H9 (cell line): Measurements from ENCODE around the gene SIGLEC1. TPM values are rescaled to one million over a fixed set of nuclear protein-coding genes. Genes with fewer than 3 reads are reported as not detected.

Source experiments
- DNase-seq: peaks from one replicate; pipeline ENCODE4 v3.0.0-alpha.2; 2017
- H2AFZ ChIP-seq: one replicate; pipeline ENCODE4 v1.6.1; 2013; ENCODE audit warnings: mild to moderate bottlenecking, low read length, control low read depth, moderate library complexity
- H2AK5ac ChIP-seq: 2 replicates; pipeline ENCODE4 v1.6.1; 2013; ENCODE audit warnings: low read length, control low read depth, mixed read lengths; ENCODE audit not compliant: insufficient read length
- H2BK120ac ChIP-seq: one replicate; pipeline ENCODE4 v1.6.1; 2013; ENCODE audit warnings: low read depth, mild to moderate bottlenecking, low read length, control low read depth, inconsistent platforms; ENCODE audit not compliant: poor library complexity, severe bottlenecking
- H2BK12ac ChIP-seq: 2 replicates; pipeline ENCODE4 v1.6.1; 2013; ENCODE audit warnings: low read length, control low read depth, mixed read lengths, low read depth; ENCODE audit not compliant: insufficient read length
- H2BK15ac ChIP-seq: 2 replicates; pipeline ENCODE4 v1.6.1; 2013; ENCODE audit warnings: low read depth, low read length, control low read depth
- H2BK20ac ChIP-seq: one replicate; pipeline ENCODE4 v1.6.1; 2013; ENCODE audit warnings: low read depth, mild to moderate bottlenecking, low read length, control low read depth, inconsistent platforms; ENCODE audit not compliant: poor library complexity, severe bottlenecking
- H2BK5ac ChIP-seq: 2 replicates; pipeline ENCODE4 v1.6.1; 2013; ENCODE audit warnings: low read length, control low read depth, mixed read lengths; ENCODE audit not compliant: insufficient read length
- H3K14ac ChIP-seq: 2 replicates; pipeline ENCODE4 v1.6.1; 2013; ENCODE audit warnings: low read length, control low read depth; ENCODE audit not compliant: insufficient read depth
- H3K18ac ChIP-seq: 2 replicates; pipeline ENCODE4 v1.6.1; 2013; ENCODE audit warnings: low read depth, mild to moderate bottlenecking, mixed read lengths, low read length, control low read depth; ENCODE audit not compliant: insufficient read length
- H3K23ac ChIP-seq: 2 replicates; pipeline ENCODE4 v1.6.1; 2013; ENCODE audit warnings: low read length, control low read depth, mixed read lengths, low read depth; ENCODE audit not compliant: insufficient read length
- H3K23me2 ChIP-seq: 2 replicates; pipeline ENCODE4 v1.6.1; 2013; ENCODE audit warnings: low read depth, mild to moderate bottlenecking, mixed read lengths, low read length, control low read depth; ENCODE audit not compliant: insufficient read length, poor library complexity, severe bottlenecking
- H3K27ac ChIP-seq: 2 replicates; pipeline ENCODE4 v1.5.1; 2013; ENCODE audit warnings: low read length, control low read depth, mixed read lengths, low read depth; ENCODE audit not compliant: insufficient read length
- H3K27me3 ChIP-seq: 2 replicates; pipeline ENCODE4 v1.6.1; 2013; ENCODE audit warnings: low read length, control low read depth, inconsistent platforms; ENCODE audit not compliant: insufficient read depth
- H3K4ac ChIP-seq: 2 replicates; pipeline ENCODE4 v1.6.1; 2013; ENCODE audit warnings: low read depth, mild to moderate bottlenecking, control low read depth, inconsistent platforms, low read length, moderate library complexity
- H3K4me1 ChIP-seq: 2 replicates; pipeline ENCODE4 v1.6.1; 2013; ENCODE audit warnings: low read length, control low read depth, inconsistent platforms; ENCODE audit not compliant: insufficient read depth
- H3K4me2 ChIP-seq: 2 replicates; pipeline ENCODE4 v1.6.1; 2013; ENCODE audit warnings: low read length, control low read depth, mixed read lengths; ENCODE audit not compliant: insufficient read length, insufficient read depth
- H3K56ac ChIP-seq: 2 replicates; pipeline ENCODE4 v1.6.1; 2013; ENCODE audit warnings: low read depth, mild to moderate bottlenecking, mixed read lengths, low read length, control low read depth; ENCODE audit not compliant: insufficient read length
- H3K79me1 ChIP-seq: 2 replicates; pipeline ENCODE4 v1.6.1; 2013; ENCODE audit warnings: low read depth, mild to moderate bottlenecking, moderate library complexity, low read length, control low read depth, inconsistent platforms; ENCODE audit not compliant: insufficient read depth, poor library complexity, severe bottlenecking
- H3K79me2 ChIP-seq: 2 replicates; pipeline ENCODE4 v1.6.1; 2013; ENCODE audit warnings: low read length, control low read depth, inconsistent platforms; ENCODE audit not compliant: insufficient read depth
- H3K9ac ChIP-seq: 2 replicates; pipeline ENCODE4 v1.6.1; 2013; ENCODE audit warnings: low read length, control low read depth, mixed read lengths; ENCODE audit not compliant: insufficient read length; ENCODE audit errors: extremely low read depth
- H3K9me3 ChIP-seq: one replicate; pipeline ENCODE4 v1.6.1; 2013; ENCODE audit warnings: low read depth, low read length, inconsistent platforms; ENCODE audit not compliant: control insufficient read depth
- H3T11ph ChIP-seq: one replicate; pipeline ENCODE4 v1.6.1; 2013; ENCODE audit warnings: mild to moderate bottlenecking, low read length, control low read depth, inconsistent platforms
- H4K20me1 ChIP-seq: one replicate; pipeline ENCODE4 v1.6.1; 2013; ENCODE audit not compliant: control insufficient read depth, insufficient read length, insufficient read depth
- H4K5ac ChIP-seq: 2 replicates; pipeline ENCODE4 v1.6.1; 2013; ENCODE audit warnings: low read depth, mild to moderate bottlenecking, mixed read lengths, low read length, control low read depth; ENCODE audit not compliant: insufficient read length
- H4K8ac ChIP-seq: replicated peaks from 2 replicates; pipeline ENCODE4 v1.6.1; 2013; ENCODE audit warnings: low read length, control low read depth, mixed read lengths, low read depth; ENCODE audit not compliant: insufficient read length
- H4K91ac ChIP-seq: 2 replicates; pipeline ENCODE4 v1.6.1; 2013; ENCODE audit warnings: low read depth, mild to moderate bottlenecking, moderate library complexity, mixed read lengths, low read length, control low read depth; ENCODE audit not compliant: insufficient read length
- H3K27ac Mint-ChIP-seq, 3 experiments: 2 replicates in 2 of 3; 3 replicates in 1 of 3; pipeline ENCODE4 v1.8.0; 2020 to 2021; ENCODE audit warnings: mixed read lengths in 3 of 3, mild to moderate bottlenecking in 1 of 3, moderate library complexity in 1 of 3
- H3K27me3 Mint-ChIP-seq: 2 replicates; pipeline ENCODE4 v1.8.0; 2021; ENCODE audit warnings: low read depth, mild to moderate bottlenecking, moderate library complexity, mixed read lengths
- H3K36me3 Mint-ChIP-seq, 3 experiments: 2 replicates in 2 of 3; 3 replicates in 1 of 3; pipeline ENCODE4 v1.8.0; 2020 to 2021; ENCODE audit warnings: low read depth in 3 of 3, mixed read lengths in 3 of 3; ENCODE audit not compliant: insufficient read depth in 1 of 3
- H3K4me1 Mint-ChIP-seq, 2 experiments: 2 replicates each; pipeline ENCODE4 v1.8.0; 2020; ENCODE audit warnings: mixed read lengths in 2 of 2
- H3K4me3 Mint-ChIP-seq, 2 experiments: 2 replicates in 1 of 2; 3 replicates in 1 of 2; pipeline ENCODE4 v1.8.0; 2020 to 2021; ENCODE audit warnings: mild to moderate bottlenecking in 2 of 2, mixed read lengths in 2 of 2, moderate library complexity in 1 of 2
- H3K9me3 Mint-ChIP-seq, 2 experiments: 2 replicates in 1 of 2; 3 replicates in 1 of 2; pipeline ENCODE4 v1.8.0; 2020; ENCODE audit warnings: mild to moderate bottlenecking in 2 of 2, mixed read lengths in 2 of 2, moderate library complexity in 1 of 2
- CTCF ChIP-seq: fragments of 200-600 bp; sonication (generic); conservative IDR thresholded peaks from 3 replicates; pipeline ENCODE4 v1.8.0; 2021; ENCODE audit warnings: antibody characterized with exemption, mild to moderate bottlenecking
- WGBS: extraction: QIAGEN DNeasy Blood & Tissue Kit; methylation state at CpG from one replicate; pipeline ENCODE4 v1.1.7; 2013; ENCODE audit warnings: missing lambda C conversion rate, low lambda C conversion rate, mixed read lengths; ENCODE audit not compliant: insufficient read length; ENCODE audit errors: extremely low coverage; 5-methylcytosine and 5-hydroxymethylcytosine counted together
- total RNA-seq: library from RNA; stranded (reverse); gene quantifications from 2 replicates; pipeline ENCODE4 v1.2.1, GENCODE V29; 2021

SIGLEC1 gene
- total RNA-seq, 1 experiment from 2014 or later: not detected

GRCh38 chr20:3705491-3705969 lies 6.9 kb downstream of the SIGLEC1 start:
- no peak overlapping the region for H2BK20ac ChIP-seq
- no peak overlapping the region for H3K23ac ChIP-seq
- Mint-ChIP-seq H3K36me3 (no peaks in the 10 kb centered on the region; a peak in 1 of 7 replicates), H3K4me1 (no peaks in the 10 kb centered on the region), H3K27ac (no peak overlapping the region; a peak in 1 of 7 replicates), H3K4me3 (no peak overlapping the region), H3K9me3 (no peaks in the 10 kb centered on the region), H3K27me3 (no peaks in the 10 kb centered on the region; the same call in none of the 2 replicates)
- H3K4me2 ChIP-seq: no peak overlapping the region
- no peak overlapping the region for H3K4ac ChIP-seq
- H3K79me2 ChIP-seq: no peaks in the 10 kb centered on the region
- H3K4me1 ChIP-seq: no peaks in the 10 kb centered on the region
- H4K8ac ChIP-seq: no peak overlapping the region
- H2AFZ ChIP-seq: no peak overlapping the region
- no peaks in the 10 kb centered on the region for H3K27me3 ChIP-seq
- H3K56ac ChIP-seq: no peak overlapping the region
- peak; percentile 23 for DNase-seq
- no peaks in the 10 kb centered on the region for H3K23me2 ChIP-seq
- TF ChIP-seq CTCF: no peak
- no peak overlapping the region for H2BK15ac ChIP-seq
- H2BK120ac ChIP-seq: no peak overlapping the region
- no peak overlapping the region for H3K9ac ChIP-seq
- H2AK5ac ChIP-seq: no peak overlapping the region
- H2BK5ac ChIP-seq: no peak overlapping the region
- peaks cover 2% of the 10 kb centered on the region for H4K20me1 ChIP-seq
- H3K18ac ChIP-seq: no peak overlapping the region
- no peak overlapping the region for H3K27ac ChIP-seq
- H3K9me3 ChIP-seq: no peaks in the 10 kb centered on the region
- no CpG with 5 or more reads among the region's 14 CpGs for WGBS
- no peak overlapping the region for H3T11ph ChIP-seq
- no peak overlapping the region for H3K14ac ChIP-seq
- no peak overlapping the region for H2BK12ac ChIP-seq
- H4K91ac ChIP-seq: no peak overlapping the region
- no peak overlapping the region for H4K5ac ChIP-seq
- H3K79me1 ChIP-seq: no peaks in the 10 kb centered on the region
